DND-41 (cell line): Measurements from ENCODE around the gene PTPN1.

ENCODE experiments used
- EZH2 ChIP-seq: IDR thresholded peaks from 3 replicates; pipeline ENCODE4 v1.6.1; 2012; ENCODE audit warnings: borderline replicate concordance, low read depth, mild to moderate bottlenecking, moderate library complexity, low read length, inconsistent platforms; ENCODE audit not compliant: severe bottlenecking
- TF ChIP-seq, protein P1 (sequence below): IDR thresholded peaks from 2 replicates; pipeline ENCODE4 v1.5.1; 2012; ENCODE audit warnings: borderline replicate concordance, low read length, moderate library complexity, mild to moderate bottlenecking; ENCODE audit not compliant: poor library complexity, severe bottlenecking; ENCODE audit errors: extremely low read depth

- TF ChIP-seq, protein P1, sequence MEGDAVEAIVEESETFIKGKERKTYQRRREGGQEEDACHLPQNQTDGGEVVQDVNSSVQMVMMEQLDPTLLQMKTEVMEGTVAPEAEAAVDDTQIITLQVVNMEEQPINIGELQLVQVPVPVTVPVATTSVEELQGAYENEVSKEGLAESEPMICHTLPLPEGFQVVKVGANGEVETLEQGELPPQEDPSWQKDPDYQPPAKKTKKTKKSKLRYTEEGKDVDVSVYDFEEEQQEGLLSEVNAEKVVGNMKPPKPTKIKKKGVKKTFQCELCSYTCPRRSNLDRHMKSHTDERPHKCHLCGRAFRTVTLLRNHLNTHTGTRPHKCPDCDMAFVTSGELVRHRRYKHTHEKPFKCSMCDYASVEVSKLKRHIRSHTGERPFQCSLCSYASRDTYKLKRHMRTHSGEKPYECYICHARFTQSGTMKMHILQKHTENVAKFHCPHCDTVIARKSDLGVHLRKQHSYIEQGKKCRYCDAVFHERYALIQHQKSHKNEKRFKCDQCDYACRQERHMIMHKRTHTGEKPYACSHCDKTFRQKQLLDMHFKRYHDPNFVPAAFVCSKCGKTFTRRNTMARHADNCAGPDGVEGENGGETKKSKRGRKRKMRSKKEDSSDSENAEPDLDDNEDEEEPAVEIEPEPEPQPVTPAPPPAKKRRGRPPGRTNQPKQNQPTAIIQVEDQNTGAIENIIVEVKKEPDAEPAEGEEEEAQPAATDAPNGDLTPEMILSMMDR, result no peak
- no peak for TF ChIP-seq EZH2
Measured at GRCh38 chr20:50491926-50492634, 18.1 kb upstream of the PTPN1 start.
